Erythroblast (primary cell): ENCODE data around the gene CCL28.
A peak's percentile ranks its signal among the peaks of the same experiment; 100 is the strongest.
"Not testable (repeated sequence)": the region's sequence is repeated elsewhere in the genome, so short reads cannot be mapped to it uniquely, and the experiment has no call there.

Experiments used
- DNase-seq, 2 experiments: peaks; one replicate each; lab custom pipeline; 2025; lab: John Stamatoyannopoulos, UW
- GATA1 ChIP-seq: IDR thresholded peaks from 2 replicates; pipeline ENCODE4 v1.6.1; 2011; ENCODE audit warnings: low read depth, mild to moderate bottlenecking, control low read depth, low read length, moderate library complexity
- POLR2A ChIP-seq: IDR thresholded peaks from 2 replicates; pipeline ENCODE4 v1.6.1; 2011; ENCODE audit warnings: mild to moderate bottlenecking, low read length

Gene CCL28

DNA sequence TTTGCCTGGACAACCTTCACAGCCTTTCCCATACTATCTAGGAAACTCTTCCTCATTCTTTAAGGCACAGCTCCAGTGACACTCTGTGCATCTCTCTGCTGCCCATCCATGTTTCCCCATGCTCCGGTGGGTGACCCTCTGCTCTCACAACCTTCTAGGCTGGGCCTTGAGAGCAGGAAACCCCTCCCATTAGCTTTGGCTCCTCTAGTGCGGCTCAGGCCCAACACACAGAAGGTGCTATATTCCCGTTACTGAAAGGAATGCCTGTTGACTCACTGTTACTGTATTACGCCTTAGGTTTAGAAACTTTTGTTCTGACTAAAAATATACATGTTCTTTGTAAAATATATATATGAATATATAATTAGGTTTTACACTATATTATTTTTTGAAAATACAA, 8.1 kb upstream of the CCL28 start:
- DNase-seq: no peak
- TF ChIP-seq POLR2A (no peak), GATA1 (no peak)

DNA sequence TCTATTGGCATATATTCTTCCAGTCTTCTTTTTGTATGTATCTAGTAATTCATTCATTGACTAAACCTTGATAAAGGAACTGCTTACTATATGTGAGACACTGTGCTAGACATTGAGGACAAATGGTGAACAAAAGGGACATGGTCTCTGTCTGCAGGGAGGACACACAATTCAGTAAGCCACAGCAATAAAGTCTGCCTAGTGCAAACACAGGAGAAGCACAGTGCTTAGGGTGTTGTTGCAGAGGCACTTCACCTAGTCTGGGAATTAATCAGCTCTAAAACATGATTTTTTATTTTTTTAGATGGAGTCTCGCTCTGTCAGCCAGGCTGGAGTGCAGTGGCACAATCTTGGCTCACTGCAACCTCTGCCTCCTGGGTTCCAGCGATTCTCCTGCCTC, 6.4 kb upstream of the CCL28 start:
- DNase-seq: no peak
- TF ChIP-seq GATA1 (no peak), POLR2A (no peak)

DNA sequence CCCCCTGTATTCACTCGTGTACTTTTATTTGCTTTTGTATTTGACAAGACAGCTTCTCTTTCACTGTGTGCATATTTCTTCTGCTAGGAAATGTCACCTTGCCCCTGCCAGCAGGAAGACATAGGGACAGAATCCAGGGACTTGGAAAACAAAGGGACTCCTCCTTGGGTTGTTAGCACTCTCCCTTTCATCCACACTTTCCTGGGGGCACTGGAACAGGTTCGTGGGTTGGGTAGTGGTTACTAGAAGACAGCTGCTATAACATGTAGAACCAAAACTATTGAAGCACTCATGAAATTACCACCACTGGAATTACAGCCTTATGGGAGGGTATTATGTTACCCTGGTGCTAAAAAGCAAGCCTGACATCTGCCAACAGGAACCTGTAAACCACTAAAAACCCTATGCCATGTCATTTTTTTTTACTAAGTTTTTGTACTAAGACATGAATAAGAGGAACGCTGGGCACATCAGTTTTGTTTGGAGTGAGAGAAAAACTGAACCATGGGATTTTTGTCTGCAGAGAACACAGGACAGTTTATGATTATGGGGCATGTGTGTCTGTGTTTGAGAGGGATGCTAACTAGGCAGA, 4.7 kb upstream of the CCL28 start:
- TF ChIP-seq GATA1: no peak
- TF ChIP-seq POLR2A: no peak
- DNase-seq: no peak

DNA sequence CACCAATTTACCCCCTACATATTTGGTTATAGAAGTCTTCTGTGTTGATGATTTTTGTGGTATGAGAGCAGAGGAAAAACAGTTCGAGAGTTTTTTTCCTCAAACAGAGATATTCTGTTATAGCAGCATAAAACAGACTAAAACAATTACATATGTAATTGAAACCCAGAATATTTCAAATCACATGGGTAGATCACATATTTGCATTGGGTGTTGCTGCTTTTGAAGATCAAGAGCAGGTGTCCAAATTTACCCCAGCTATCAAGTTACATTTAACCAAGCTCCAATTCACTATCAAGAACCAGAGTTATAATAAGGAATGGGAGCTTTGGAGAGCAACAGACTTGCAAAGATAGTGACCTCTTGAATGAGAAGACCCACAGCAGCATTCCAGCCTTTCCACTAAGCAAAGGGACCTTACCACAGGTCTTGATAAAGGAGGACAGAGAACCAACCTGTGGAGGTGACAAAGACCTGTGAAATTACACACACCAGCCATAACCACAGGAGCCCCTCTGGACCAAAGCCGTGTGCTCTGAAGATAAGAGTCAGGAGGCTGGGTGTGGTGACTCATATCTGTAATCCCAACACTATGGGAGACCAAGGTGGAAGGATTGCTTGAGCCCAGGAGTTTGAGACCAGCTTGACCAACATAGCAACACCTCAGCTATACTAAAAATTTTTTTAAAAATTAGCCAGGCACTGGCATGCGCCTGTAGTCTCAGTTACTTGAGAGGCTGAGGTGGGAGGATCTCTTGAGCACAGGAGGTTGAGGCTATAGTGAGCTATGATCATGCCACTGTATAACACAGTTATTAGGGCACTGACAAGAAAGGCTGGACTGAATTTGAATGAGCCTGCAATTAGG, 4.0 kb upstream of the CCL28 start:
- peak; percentile 61 to 82 for DNase-seq

GRCh38 chr5:43413966-43414365, 1.8 kb upstream of the CCL28 start:
- DNase-seq: no peak
- TF ChIP-seq POLR2A (no peak), GATA1 (no peak)

More for the DNA sequence above, 4.0 kb upstream of the CCL28 start:
- TF ChIP-seq GATA1 (no peak), POLR2A (no peak)

DNA sequence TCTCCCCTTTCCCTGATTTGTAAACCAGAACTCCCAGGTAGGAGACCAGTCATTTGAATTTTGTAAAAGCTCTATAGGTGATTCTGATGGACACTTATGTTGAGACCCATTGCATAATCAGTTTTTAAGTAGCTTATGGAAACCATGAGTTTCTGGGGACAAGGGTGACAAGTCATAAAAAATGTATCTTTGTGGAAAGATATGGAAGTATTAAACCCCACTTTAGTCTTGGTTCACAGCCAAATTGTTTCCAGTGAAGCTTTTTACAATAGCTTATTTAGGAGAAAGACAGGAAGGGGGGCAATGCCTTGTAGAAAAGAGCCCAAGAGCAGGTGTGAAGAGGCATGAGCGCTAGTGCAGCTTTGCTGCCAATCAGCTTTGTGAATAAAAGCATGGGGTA, 453 bp upstream of the CCL28 start:
- TF ChIP-seq POLR2A (no peak), GATA1 (no peak)
- no peak for DNase-seq

- DNase-seq: no peak
- no peak for TF ChIP-seq GATA1
- no peak for TF ChIP-seq POLR2A
These were observed 696 bp downstream of the CCL28 start for GRCh38 chr5:43411495-43411894.

GRCh38 chr5:43410414-43410813, 1.8 kb downstream of the CCL28 start:
- no peak for DNase-seq
- TF ChIP-seq POLR2A (no peak), GATA1 (no peak)

GRCh38 chr5:43409809-43410271, 2.4 kb downstream of the CCL28 start:
- no peak for DNase-seq
- no peak for TF ChIP-seq GATA1
- TF ChIP-seq POLR2A: no peak

- not testable (repeated sequence) for DNase-seq
These were observed 9.6 kb downstream of the CCL28 start for GRCh38 chr5:43402524-43403066.

- DNase-seq: peak in 1 of 2 experiments; percentile 8
- TF ChIP-seq POLR2A: no peak
- no peak for TF ChIP-seq GATA1
These were observed 10.4 kb downstream of the CCL28 start for GRCh38 chr5:43401827-43402226.

DNA sequence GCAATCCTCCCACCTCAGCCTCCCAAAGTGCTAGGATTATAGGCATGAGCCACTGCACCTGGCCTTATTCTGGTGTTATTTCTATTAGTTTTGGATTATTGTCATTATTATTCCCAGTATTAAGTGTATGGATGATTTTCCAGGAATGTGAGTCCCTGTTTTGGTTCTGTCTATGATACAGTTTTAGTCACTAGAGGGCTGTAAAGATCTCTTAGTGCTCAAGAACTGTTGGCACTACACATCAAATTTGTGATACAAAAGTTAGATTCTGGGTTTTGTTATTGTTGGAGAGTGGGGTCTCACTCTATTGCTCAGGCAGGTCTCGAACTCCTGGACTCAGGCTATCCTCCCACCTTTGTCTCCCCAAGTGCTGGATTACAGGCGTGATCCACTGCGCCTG, 12.1 kb downstream of the CCL28 start:
- no peak for DNase-seq
- TF ChIP-seq POLR2A (no peak), GATA1 (no peak)

GRCh38 chr5:43396762-43397304, 15.4 kb downstream of the CCL28 start:
- peak; percentile 56 to 66 for DNase-seq
- TF ChIP-seq POLR2A (peak; percentile 56), GATA1 (no peak)

DNA sequence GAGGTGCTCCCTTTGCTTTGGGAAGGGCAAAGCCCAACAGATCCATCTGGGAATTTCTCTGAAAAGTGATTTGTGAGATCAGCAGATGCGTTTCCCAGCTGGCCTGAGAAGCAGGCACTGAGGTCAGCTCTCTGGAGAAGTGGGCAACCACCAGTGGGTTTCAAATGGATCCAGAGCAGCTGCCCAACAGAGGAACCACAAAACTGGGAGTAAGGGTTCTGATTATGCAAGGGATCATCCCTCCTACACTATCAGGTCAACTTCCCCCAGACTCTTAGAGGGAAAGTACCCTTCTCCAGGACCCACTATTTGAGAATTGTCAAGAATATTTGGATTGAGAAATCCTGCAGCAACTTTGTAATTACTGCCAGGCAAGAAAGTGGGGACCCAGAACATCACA, 21.7 kb downstream of the CCL28 start:
- no peak for DNase-seq
- TF ChIP-seq POLR2A (no peak), GATA1 (no peak)
